Cardiac muscle cell (in vitro differentiated cells and primary cell): ENCODE results near the gene KRT84. TPM values are rescaled to one million over a fixed set of nuclear protein-coding genes. Genes with fewer than 3 reads are reported as not detected.

Source experiments
- DNase-seq, 2 donors: peaks; one replicate each; pipeline versions ENCODE4 v3.0.0 to v3.0.0-alpha.2; 2010 to 2017; ENCODE audit warnings: low read depth in 1 of 2, low spot score in 1 of 2
- H3K27ac ChIP-seq: fragments of 200-600 bp; sonication (generic); 2 replicates; pipeline ENCODE4 v1.5.1; 2016
- H3K27me3 ChIP-seq: fragments of 200-600 bp; sonication (generic); 2 replicates; pipeline ENCODE4 v1.6.0; 2016; ENCODE audit warnings: control low read depth
- H3K36me3 ChIP-seq: fragments of 200-600 bp; sonication (generic); 2 replicates; pipeline ENCODE4 v1.5.1; 2016; ENCODE audit warnings: control low read depth
- H3K4me1 ChIP-seq: fragments of 200-600 bp; sonication (generic); 2 replicates; pipeline ENCODE4 v1.8.1; 2017; ENCODE audit warnings: low read depth, mild to moderate bottlenecking, mixed run types
- H3K4me3 ChIP-seq: fragments of 200-600 bp; sonication (generic); 2 replicates; pipeline ENCODE4 v1.5.1; 2016; ENCODE audit warnings: mild to moderate bottlenecking
- H3K9me3 ChIP-seq: fragments of 200-600 bp; sonication (generic); 2 replicates; pipeline ENCODE4 v1.5.1; 2017; ENCODE audit warnings: low read depth, mild to moderate bottlenecking, control low read depth
- polyA plus RNA-seq: library from polyadenylated mRNA; unstranded; fragments of >200 nt; fragmentation: Nextera tagmentation; extraction: Ambion mirVana; gene quantifications from 2 replicates; pipeline ENCODE4 v1.2.1, GENCODE V29; 2016
- total RNA-seq: library from RNA; depleted of rRNA; stranded (reverse); fragments of >200 nt; gene quantifications from 2 replicates; pipeline ENCODE4 v1.2.3, GENCODE V29; 2016
- TF ChIP-seq, protein P1 (sequence below): IDR thresholded peaks from 2 replicates; pipeline ENCODE4 v1.5.1; 2012; ENCODE audit warnings: low read depth, mild to moderate bottlenecking, low read length

KRT84 gene, protein sequence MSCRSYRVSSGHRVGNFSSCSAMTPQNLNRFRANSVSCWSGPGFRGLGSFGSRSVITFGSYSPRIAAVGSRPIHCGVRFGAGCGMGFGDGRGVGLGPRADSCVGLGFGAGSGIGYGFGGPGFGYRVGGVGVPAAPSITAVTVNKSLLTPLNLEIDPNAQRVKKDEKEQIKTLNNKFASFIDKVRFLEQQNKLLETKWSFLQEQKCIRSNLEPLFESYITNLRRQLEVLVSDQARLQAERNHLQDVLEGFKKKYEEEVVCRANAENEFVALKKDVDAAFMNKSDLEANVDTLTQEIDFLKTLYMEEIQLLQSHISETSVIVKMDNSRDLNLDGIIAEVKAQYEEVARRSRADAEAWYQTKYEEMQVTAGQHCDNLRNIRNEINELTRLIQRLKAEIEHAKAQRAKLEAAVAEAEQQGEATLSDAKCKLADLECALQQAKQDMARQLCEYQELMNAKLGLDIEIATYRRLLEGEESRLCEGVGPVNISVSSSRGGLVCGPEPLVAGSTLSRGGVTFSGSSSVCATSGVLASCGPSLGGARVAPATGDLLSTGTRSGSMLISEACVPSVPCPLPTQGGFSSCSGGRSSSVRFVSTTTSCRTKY
- total RNA-seq (not detected in 2 replicates), polyA plus RNA-seq (not detected in 2 replicates)

DNA sequence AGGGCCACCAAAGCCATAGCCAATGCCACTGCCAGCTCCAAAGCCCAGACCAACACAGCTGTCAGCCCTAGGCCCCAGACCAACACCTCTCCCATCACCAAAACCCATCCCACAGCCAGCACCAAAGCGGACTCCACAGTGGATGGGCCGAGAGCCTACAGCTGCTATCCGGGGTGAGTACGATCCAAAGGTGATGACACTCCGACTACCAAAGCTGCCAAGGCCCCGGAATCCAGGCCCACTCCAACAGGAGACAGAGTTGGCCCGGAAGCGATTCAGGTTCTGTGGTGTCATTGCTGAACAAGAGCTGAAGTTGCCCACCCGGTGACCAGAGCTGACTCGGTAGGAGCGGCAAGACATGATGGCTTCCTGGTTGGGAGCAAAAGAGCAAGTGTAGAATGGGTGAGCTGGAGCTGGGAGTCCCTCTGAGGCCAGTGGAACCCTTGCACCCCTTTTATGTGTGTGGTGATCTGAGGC lies at the start of gene KRT84:
Gene KRT84 (minus strand): TSS at position 427 of the 477 bp plus-strand sequence. CDS start 67 bp downstream, at position 360.
- TF ChIP-seq, protein P1, sequence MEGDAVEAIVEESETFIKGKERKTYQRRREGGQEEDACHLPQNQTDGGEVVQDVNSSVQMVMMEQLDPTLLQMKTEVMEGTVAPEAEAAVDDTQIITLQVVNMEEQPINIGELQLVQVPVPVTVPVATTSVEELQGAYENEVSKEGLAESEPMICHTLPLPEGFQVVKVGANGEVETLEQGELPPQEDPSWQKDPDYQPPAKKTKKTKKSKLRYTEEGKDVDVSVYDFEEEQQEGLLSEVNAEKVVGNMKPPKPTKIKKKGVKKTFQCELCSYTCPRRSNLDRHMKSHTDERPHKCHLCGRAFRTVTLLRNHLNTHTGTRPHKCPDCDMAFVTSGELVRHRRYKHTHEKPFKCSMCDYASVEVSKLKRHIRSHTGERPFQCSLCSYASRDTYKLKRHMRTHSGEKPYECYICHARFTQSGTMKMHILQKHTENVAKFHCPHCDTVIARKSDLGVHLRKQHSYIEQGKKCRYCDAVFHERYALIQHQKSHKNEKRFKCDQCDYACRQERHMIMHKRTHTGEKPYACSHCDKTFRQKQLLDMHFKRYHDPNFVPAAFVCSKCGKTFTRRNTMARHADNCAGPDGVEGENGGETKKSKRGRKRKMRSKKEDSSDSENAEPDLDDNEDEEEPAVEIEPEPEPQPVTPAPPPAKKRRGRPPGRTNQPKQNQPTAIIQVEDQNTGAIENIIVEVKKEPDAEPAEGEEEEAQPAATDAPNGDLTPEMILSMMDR: no peak
- DNase-seq: no peak
- no peaks in the 10 kb centered on the region for H3K9me3 ChIP-seq
- H3K36me3 ChIP-seq: no peaks in the 10 kb centered on the region
- peaks cover 62% of the 10 kb centered on the region for H3K27me3 ChIP-seq
- no peak within 1 kb of the TSS for H3K4me3 ChIP-seq
- no peak within 1 kb of the TSS for H3K27ac ChIP-seq
- H3K4me1 ChIP-seq: no peaks in the 10 kb centered on the region

DNA sequence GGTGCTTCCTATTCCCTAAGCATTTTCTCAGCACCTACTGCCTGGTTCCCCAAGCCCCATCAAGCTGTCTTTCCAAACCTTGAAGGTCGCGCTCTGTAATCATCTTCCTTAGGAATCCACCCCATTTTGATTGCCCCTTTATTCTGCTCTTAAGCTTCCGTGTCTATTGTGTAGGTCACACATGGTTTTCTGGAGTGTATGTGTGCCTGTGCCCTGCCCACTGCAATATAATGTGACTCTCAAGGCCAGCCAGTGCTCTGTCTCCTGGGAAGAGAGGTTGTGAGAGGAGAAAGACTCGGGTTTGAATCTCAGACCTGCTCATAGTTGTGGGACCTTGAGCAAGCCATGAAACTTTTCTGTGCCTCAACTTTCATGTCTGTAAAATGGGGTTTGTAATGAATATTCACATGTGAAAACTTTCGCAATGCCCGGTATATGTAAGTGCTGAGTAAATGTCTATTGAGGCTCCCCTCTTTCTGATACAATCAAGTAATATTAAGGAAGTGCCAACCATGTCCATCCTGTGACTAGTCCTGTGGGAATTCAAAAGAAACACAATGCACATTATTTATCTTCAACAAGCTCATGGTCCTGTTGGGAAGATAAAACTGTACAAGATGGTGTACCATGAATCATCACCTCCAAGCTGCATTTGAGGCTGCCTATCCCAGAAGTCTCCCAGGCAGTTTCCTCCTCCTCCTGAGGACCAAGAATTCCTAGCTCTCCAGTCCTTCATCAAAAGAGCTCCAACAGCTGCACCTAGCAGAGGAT lies 49.5 kb upstream of the KRT84 start:
- Histone ChIP-seq H3K27me3 (peaks cover 29% of the 10 kb centered on the region), H3K4me1 (peaks cover 9% of the 10 kb centered on the region), H3K27ac (no peak overlapping the region), H3K4me3 (no peak overlapping the region), H3K9me3 (no peaks in the 10 kb centered on the region), H3K36me3 (no peaks in the 10 kb centered on the region)
- TF ChIP-seq, protein P1: no peak
- no peak for DNase-seq

DNA sequence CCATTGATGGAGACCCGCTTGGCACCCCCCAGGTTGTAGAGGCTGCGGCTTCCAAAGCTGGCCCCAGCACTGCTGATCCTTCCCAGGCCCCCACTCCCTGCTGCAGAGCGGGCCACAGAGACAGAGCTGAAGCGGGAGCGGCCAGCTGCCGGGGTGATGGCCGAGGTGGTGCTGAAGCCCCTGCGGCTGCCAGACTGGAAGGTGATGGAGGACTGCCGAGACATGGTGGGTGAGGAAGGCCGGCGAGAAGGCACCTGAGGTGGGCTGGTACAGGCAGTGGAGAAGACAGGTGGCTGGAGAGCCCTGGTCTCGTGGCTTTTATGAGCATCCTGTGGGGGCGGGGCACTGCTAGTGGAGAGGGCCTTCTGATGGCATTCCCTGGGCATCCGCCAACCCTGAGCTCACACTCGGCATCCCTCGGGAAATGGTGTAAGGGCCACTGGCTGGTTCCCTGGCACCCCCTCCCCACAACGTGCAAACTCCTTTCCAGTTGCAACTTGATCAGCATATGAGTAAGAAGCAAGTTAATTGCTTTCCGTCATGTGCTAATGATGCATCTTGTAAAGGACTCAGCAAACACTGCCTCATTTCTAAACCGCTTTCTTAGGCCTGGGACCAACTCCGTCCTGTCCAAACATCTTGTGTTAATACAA lies 48.8 kb upstream of the KRT84 start, which contains the start of gene KRT75:
Gene KRT75 (minus strand): TSS at position 291 of the 653 bp plus-strand sequence. CDS start 67 bp downstream, at position 224.
- Histone ChIP-seq H3K27ac (no peak within 1 kb of the TSS), H3K4me1 (peaks cover 9% of the 10 kb centered on the region), H3K36me3 (no peaks in the 10 kb centered on the region), H3K4me3 (no peak within 1 kb of the TSS), H3K9me3 (no peaks in the 10 kb centered on the region), H3K27me3 (peaks cover 36% of the 10 kb centered on the region)
- TF ChIP-seq, protein P1: no peak
- DNase-seq: no peak

DNA sequence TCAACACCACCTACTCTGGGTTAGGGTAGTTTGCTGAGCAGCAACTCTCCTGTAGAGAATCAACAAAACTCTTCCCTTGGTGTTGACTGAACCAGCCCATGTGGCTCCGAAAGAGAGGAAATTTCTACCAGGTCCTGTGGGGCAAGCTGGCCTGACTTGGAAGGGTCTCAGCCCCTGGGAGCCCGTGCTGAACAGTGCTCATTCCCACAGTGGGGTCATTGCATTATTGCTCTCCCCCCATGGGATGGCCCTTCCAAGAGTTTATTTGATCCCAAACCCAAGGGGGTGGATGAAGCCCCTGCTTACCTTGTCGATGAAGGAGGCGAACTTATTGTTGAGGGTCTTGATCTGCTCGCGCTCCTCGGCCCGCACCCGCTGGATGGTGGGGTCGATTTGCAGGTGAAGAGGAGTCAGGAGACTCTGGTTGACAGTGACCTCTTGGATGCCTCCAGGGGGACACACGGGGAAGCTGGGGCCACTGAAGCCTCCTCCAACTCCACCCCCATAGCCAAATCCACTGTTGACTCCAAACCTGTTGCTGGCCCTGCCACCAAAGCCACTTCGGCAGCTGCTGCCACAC lies 48.1 kb upstream of the KRT84 start:
- no peak for DNase-seq
- peaks cover 43% of the 10 kb centered on the region for H3K27me3 ChIP-seq

More for the DNA sequence above, 48.1 kb upstream of the KRT84 start:
- H3K4me3 ChIP-seq: no peak overlapping the region
- no peak overlapping the region for H3K27ac ChIP-seq
- H3K36me3 ChIP-seq: no peaks in the 10 kb centered on the region
- TF ChIP-seq, protein P1: no peak
- H3K4me1 ChIP-seq: peaks cover 9% of the 10 kb centered on the region
- H3K9me3 ChIP-seq: no peaks in the 10 kb centered on the region
